Measurements from ENCODE around the gene SLC6A20.

The SLC6A20 gene

GRCh38 chr3:45795882-45796765, at the start of gene SLC6A20:
TSS of gene SLC6A20 (minus strand) at chr3:45796536. CDS start at chr3:45796419, 117 bp downstream.
- DNase-seq = no peak

- DNase-seq = no peak
These were observed 48.3 kb upstream of the SLC6A20 start for GRCh38 chr3:45844616-45845015.

GRCh38 chr3:45842851-45843625, 46.7 kb upstream of the SLC6A20 start:
- DNase-seq = no peak

- DNase-seq = peak; percentile 93
These were observed 45.6 kb upstream of the SLC6A20 start, which contains the start of gene LZTFL1 for GRCh38 chr3:45841757-45842491. TSS of gene LZTFL1 (minus strand) at chr3:45842119. CDS start at chr3:45841991, 128 bp downstream.

GRCh38 chr3:45841420-45841756, 45.1 kb upstream of the SLC6A20 start:
- DNase-seq = no peak

GRCh38 chr3:45838466-45838865, 42.1 kb upstream of the SLC6A20 start:
- no peak for DNase-seq

GRCh38 chr3:45832699-45833098, 36.4 kb upstream of the SLC6A20 start:
- DNase-seq = no peak

GRCh38 chr3:45830121-45830520, 33.8 kb upstream of the SLC6A20 start:
- DNase-seq = no peak

- no peak for DNase-seq
These were observed 30.6 kb upstream of the SLC6A20 start for GRCh38 chr3:45826908-45827307.

- DNase-seq = no peak
These were observed 30.0 kb upstream of the SLC6A20 start for GRCh38 chr3:45826321-45826720.

- no peak for DNase-seq
These were observed 24.8 kb upstream of the SLC6A20 start for GRCh38 chr3:45821127-45821526.

GRCh38 chr3:45819543-45819942, 23.2 kb upstream of the SLC6A20 start:
- DNase-seq = no peak

- no peak for DNase-seq
These were observed 21.6 kb upstream of the SLC6A20 start for GRCh38 chr3:45817831-45818522.

- no peak for DNase-seq
These were observed 20.2 kb upstream of the SLC6A20 start for GRCh38 chr3:45816544-45816943.

GRCh38 chr3:45814322-45814721, 18.0 kb upstream of the SLC6A20 start:
- no peak for DNase-seq

- DNase-seq = no peak
These were observed 11.6 kb upstream of the SLC6A20 start for GRCh38 chr3:45807681-45808540.

- no peak for DNase-seq
These were observed 10.8 kb upstream of the SLC6A20 start for GRCh38 chr3:45807133-45807532.

GRCh38 chr3:45806072-45806471, 9.7 kb upstream of the SLC6A20 start:
- no peak for DNase-seq

- DNase-seq = no peak
These were observed 7.1 kb upstream of the SLC6A20 start for GRCh38 chr3:45803252-45803935.

- no peak for DNase-seq
These were observed 5.8 kb upstream of the SLC6A20 start for GRCh38 chr3:45802146-45802545.

- no peak for DNase-seq
These were observed 4.3 kb upstream of the SLC6A20 start for GRCh38 chr3:45800611-45801010.

Measured in CD4-positive, alpha-beta T cell treated with Interleukin-12 subunit alpha and Interleukin-12 subunit beta, for 1 hour (primary cell).